H1 (cell line): Measurements from ENCODE around the gene WDR45B. TPM values are rescaled to one million over a fixed set of nuclear protein-coding genes. Genes with fewer than 3 reads are reported as not detected.

Experiments
- CTCF ChIA-PET: fragments of 300-600 bp; sonication (Branson Sonifier 250); formaldehyde crosslinking; loops from one replicate; lab custom pipeline; 2021; ENCODE audit not compliant: partially characterized antibody; lab: Charles Lee
- POLR2A ChIA-PET: fragments of 300-600 bp; sonication (Branson Sonifier 250); formaldehyde crosslinking; loops from one replicate; lab custom pipeline; 2021; ENCODE audit warnings: inconsistent platforms; ENCODE audit not compliant: partially characterized antibody; lab: Charles Lee
- DNase-seq, 2 experiments: peaks; one replicate each; pipeline versions ENCODE4 v3.0.0 to v3.0.0-alpha.2; 2010 to 2022; ENCODE audit warnings: low spot score in 2 of 2, low read depth in 1 of 2, mixed read lengths in 1 of 2
- FAIRE-seq: peaks from 2 replicates; lab custom pipeline; 2011; peaks lifted over from hg19 to GRCh38; lab: Jason Lieb, UNC
- H2AFZ ChIP-seq: 2 replicates; pipeline ENCODE4 v1.8.1; 2012; ENCODE audit warnings: low read length, inconsistent platforms
- H2AK5ac ChIP-seq: 2 replicates; pipeline ENCODE4 v1.6.1; 2013; ENCODE audit warnings: low read depth, low read length
- H2BK120ac ChIP-seq: replicated peaks from 2 replicates; pipeline ENCODE3; 2013; ENCODE audit warnings: low read depth, low read length, inconsistent platforms
- H2BK12ac ChIP-seq: 2 replicates; pipeline ENCODE4 v1.6.1; 2013; ENCODE audit warnings: low read depth, low read length
- H2BK15ac ChIP-seq: 2 replicates; pipeline ENCODE4 v1.6.1; 2013; ENCODE audit warnings: low read length
- H2BK20ac ChIP-seq: 2 replicates; pipeline ENCODE4 v1.6.1; 2013; ENCODE audit warnings: low read length
- H2BK5ac ChIP-seq: 2 replicates; pipeline ENCODE4 v1.6.1; 2013; ENCODE audit warnings: low read depth, low read length
- H3K14ac ChIP-seq: 2 replicates; pipeline ENCODE4 v1.6.1; 2013; ENCODE audit warnings: inconsistent platforms; ENCODE audit not compliant: insufficient read length
- H3K18ac ChIP-seq: 2 replicates; pipeline ENCODE4 v1.6.1; 2013; ENCODE audit warnings: low read length; ENCODE audit errors: extremely low read depth
- H3K23ac ChIP-seq: 2 replicates; pipeline ENCODE4 v1.6.1; 2013; ENCODE audit warnings: inconsistent platforms; ENCODE audit not compliant: insufficient read length
- H3K23me2 ChIP-seq: 2 replicates; pipeline ENCODE4 v1.6.1; 2013; ENCODE audit warnings: low read depth, low read length
- H3K27ac ChIP-seq: 2 replicates; pipeline ENCODE4 v1.6.1; 2011; ENCODE audit warnings: low read depth, low read length, inconsistent platforms
- H3K27me3 ChIP-seq, 4 experiments: replicated peaks in 1 of 4; 1 replicate in 1 of 4; 2 replicates in 3 of 4; pipeline versions ENCODE4 v1.6.1 to v1.8.1; 2011 to 2013; ENCODE audit warnings: low read length in 3 of 4, mild to moderate bottlenecking in 3 of 4, inconsistent platforms in 2 of 4, mixed read lengths in 2 of 4, moderate library complexity in 1 of 4; ENCODE audit not compliant: control insufficient read depth in 3 of 4, insufficient read depth in 3 of 4; ENCODE audit errors: extremely low read depth in 1 of 4
- H3K36me3 ChIP-seq, 4 experiments: 2 replicates each; pipeline versions ENCODE4 v1.6.1 to v1.8.1; 2011 to 2013; ENCODE audit warnings: mild to moderate bottlenecking in 4 of 4, low read length in 3 of 4, moderate library complexity in 2 of 4, control low read depth in 1 of 4, inconsistent platforms in 1 of 4; ENCODE audit not compliant: insufficient read depth in 4 of 4, control insufficient read depth in 2 of 4
- H3K4ac ChIP-seq: replicated peaks from 2 replicates; pipeline ENCODE3; 2013; ENCODE audit warnings: low read length, low read depth, mixed read lengths, inconsistent platforms; ENCODE audit not compliant: insufficient read length
- H3K4me1 ChIP-seq, 4 experiments: replicated peaks in 1 of 4; 1 replicate in 1 of 4; 2 replicates in 3 of 4; pipeline versions ENCODE4 v1.6.1 to v1.8.1; 2011 to 2013; ENCODE audit warnings: low read length in 3 of 4, inconsistent platforms in 2 of 4, mixed read lengths in 1 of 4; ENCODE audit not compliant: insufficient read depth in 4 of 4, control insufficient read depth in 3 of 4
- H3K4me2 ChIP-seq, 2 experiments: 2 replicates each; pipeline versions ENCODE4 v1.6.1 to v1.8.1; 2011 to 2013; ENCODE audit warnings: low read depth in 2 of 2, low read length in 2 of 2, control low read depth in 1 of 2, inconsistent platforms in 1 of 2, mild to moderate bottlenecking in 1 of 2; ENCODE audit not compliant: insufficient read depth in 1 of 2
- H3K4me3 ChIP-seq, 4 experiments: fragments of 200-600, 300-600 bp in 1 of 4; sonication (generic), shearing (Covaris generic), sonication (Bioruptor Twin) in 1 of 4; 2 replicates each; pipeline versions ENCODE4 v1.5.1 to v1.8.1; 2011 to 2016; ENCODE audit warnings: low read length in 4 of 4, low read depth in 3 of 4, control low read depth in 2 of 4, inconsistent platforms in 2 of 4, mild to moderate bottlenecking in 2 of 4, mixed read lengths in 1 of 4, moderate library complexity in 1 of 4; ENCODE audit not compliant: insufficient read depth in 2 of 4; ENCODE audit errors: extremely low read depth in 1 of 4
- H3K56ac ChIP-seq: replicated peaks from 2 replicates; pipeline ENCODE3; 2013; ENCODE audit warnings: low read depth, mild to moderate bottlenecking, mixed read lengths, low read length, inconsistent platforms; ENCODE audit not compliant: insufficient read length
- H3K79me1 ChIP-seq: 2 replicates; pipeline ENCODE4 v1.6.1; 2013; ENCODE audit warnings: low read depth, low read length, control low read depth
- H3K79me2 ChIP-seq, 2 experiments: 2 replicates each; pipeline versions ENCODE4 v1.6.1 to v1.8.1; 2012 to 2013; ENCODE audit warnings: low read length in 2 of 2, mild to moderate bottlenecking in 2 of 2, inconsistent platforms in 1 of 2; ENCODE audit not compliant: insufficient read depth in 2 of 2, control insufficient read depth in 1 of 2
- H3K9ac ChIP-seq, 4 experiments: replicated peaks in 1 of 4; 1 replicate in 1 of 4; 2 replicates in 3 of 4; pipeline versions ENCODE4 v1.6.1 to v1.8.1; 2011 to 2013; ENCODE audit warnings: low read depth in 3 of 4, low read length in 3 of 4, control low read depth in 2 of 4, mild to moderate bottlenecking in 2 of 4, moderate library complexity in 2 of 4, inconsistent platforms in 1 of 4; ENCODE audit errors: extremely low read depth in 1 of 4
- H3K9me3 ChIP-seq, 2 experiments: 2 replicates each; pipeline versions ENCODE4 v1.6.1 to v1.8.1; 2012 to 2013; ENCODE audit warnings: mild to moderate bottlenecking in 2 of 2, moderate library complexity in 2 of 2, control low read depth in 1 of 2, inconsistent platforms in 1 of 2, low read depth in 1 of 2, low read length in 1 of 2, mixed read lengths in 1 of 2; ENCODE audit not compliant: insufficient read depth in 2 of 2
- H4K20me1 ChIP-seq, 2 experiments: replicated peaks in 1 of 2; 2 replicates each; pipeline versions ENCODE3 to v1.8.1; 2011 to 2013; ENCODE audit warnings: inconsistent platforms in 2 of 2, low read length in 2 of 2, mild to moderate bottlenecking in 1 of 2; ENCODE audit not compliant: insufficient read depth in 2 of 2, control insufficient read depth in 1 of 2
- H4K5ac ChIP-seq: 2 replicates; pipeline ENCODE4 v1.6.1; 2013; ENCODE audit warnings: low read length, low read depth, mixed read lengths, inconsistent platforms; ENCODE audit not compliant: insufficient read length
- H4K8ac ChIP-seq: 2 replicates; pipeline ENCODE4 v1.8.0; 2013; ENCODE audit warnings: mild to moderate bottlenecking, moderate library complexity, low read length, inconsistent platforms; ENCODE audit not compliant: insufficient read depth; ENCODE audit errors: extremely low read depth
- H4K91ac ChIP-seq: replicated peaks from 2 replicates; pipeline ENCODE3; 2013; ENCODE audit warnings: low read length, mixed read lengths, inconsistent platforms; ENCODE audit not compliant: insufficient read length
- ATF3 ChIP-seq: IDR thresholded peaks from 2 replicates; pipeline ENCODE4 v1.6.1; 2011; ENCODE audit warnings: low read depth, mild to moderate bottlenecking, low read length; ENCODE audit not compliant: insufficient read depth
- BACH1 ChIP-seq: IDR thresholded peaks from 2 replicates; pipeline ENCODE4 v1.6.1; 2012; ENCODE audit warnings: low read length, improper control_type of control experiment
- BCL11A ChIP-seq, 2 experiments: IDR thresholded peaks; one replicate each; pipeline ENCODE4 v1.6.1; 2011; ENCODE audit warnings: low read depth in 2 of 2, low read length in 2 of 2, mild to moderate bottlenecking in 2 of 2
- CHD2 ChIP-seq: IDR thresholded peaks from 2 replicates; pipeline ENCODE4 v1.6.1; 2012; ENCODE audit warnings: low read length, improper control_type of control experiment
- CTBP2 ChIP-seq: IDR thresholded peaks from 2 replicates; pipeline ENCODE4 v1.7.0; 2011; ENCODE audit warnings: borderline replicate concordance, mild to moderate bottlenecking, moderate library complexity, mixed read lengths, low read length; ENCODE audit not compliant: insufficient read depth, insufficient read length
- EGR1 ChIP-seq: IDR thresholded peaks from 2 replicates; pipeline ENCODE4 v1.6.1; 2011; ENCODE audit warnings: low read depth, low read length, borderline replicate concordance
- GABPA ChIP-seq: IDR thresholded peaks from 2 replicates; pipeline ENCODE4 v1.6.1; 2011; ENCODE audit warnings: mild to moderate bottlenecking, low read length, moderate library complexity, borderline replicate concordance; ENCODE audit not compliant: insufficient read depth
- GTF2F1 ChIP-seq: IDR thresholded peaks from 2 replicates; pipeline ENCODE4 v1.6.1; 2012; ENCODE audit warnings: low read depth, low read length, improper control_type of control experiment, borderline replicate concordance
- POLR2A ChIP-seq, 2 experiments: IDR thresholded peaks; 1 replicate in 1 of 2; 2 replicates in 1 of 2; pipeline ENCODE4 v1.6.1; 2011; ENCODE audit warnings: low read depth in 2 of 2, low read length in 2 of 2, mild to moderate bottlenecking in 2 of 2; ENCODE audit errors: control extremely low read depth in 1 of 2
- POLR2AphosphoS5 ChIP-seq: IDR thresholded peaks from 2 replicates; pipeline ENCODE4 v1.6.1; 2011; ENCODE audit warnings: low read depth, low read length
- RFX5 ChIP-seq: IDR thresholded peaks from 2 replicates; pipeline ENCODE4 v1.6.1; 2011; ENCODE audit warnings: low read depth, low read length, improper control_type of control experiment, borderline replicate concordance
- SIX5 ChIP-seq: IDR thresholded peaks from 2 replicates; pipeline ENCODE4 v1.6.1; 2011; ENCODE audit warnings: mild to moderate bottlenecking, low read depth, low read length
- SRF ChIP-seq: IDR thresholded peaks from 2 replicates; pipeline ENCODE4 v1.6.1; 2011; ENCODE audit warnings: mild to moderate bottlenecking, low read depth, low read length, moderate library complexity
- SUZ12 ChIP-seq: fragments of 200-600 bp; sonication (generic); IDR thresholded peaks from 2 replicates; pipeline ENCODE4 v1.6.1; 2012; ENCODE audit warnings: mild to moderate bottlenecking, inconsistent platforms, low read length, moderate library complexity, mixed read lengths
- YY1 ChIP-seq: IDR thresholded peaks from 2 replicates; pipeline ENCODE4 v1.6.1; 2011; ENCODE audit warnings: low read depth, mild to moderate bottlenecking, low read length
- WGBS, 2 experiments: shearing (Covaris generic) in 1 of 2; methylation state at CpG; one replicate each; pipeline versions ENCODE4 v1.1.6 to v1.1.7; 2013 to 2015; ENCODE audit warnings: low lambda C conversion rate in 2 of 2, mixed read lengths in 2 of 2, inconsistent platforms in 1 of 2, low coverage in 1 of 2, missing lambda C conversion rate in 1 of 2; ENCODE audit not compliant: insufficient replicate concordance in 2 of 2, insufficient coverage in 1 of 2, insufficient read length in 1 of 2; ENCODE audit errors: extremely low coverage in 1 of 2, missing lambda C conversion rate in 1 of 2; 5-methylcytosine and 5-hydroxymethylcytosine counted together
- polyA plus RNA-seq, 7 experiments: library from polyadenylated mRNA; depleted of rRNA in 3 of 7; stranded (reverse) in 5 of 7; unstranded in 2 of 7; fragments of >200 nt in 5 of 7; fragments of 200-250 nt in 2 of 7; gene quantifications; 1 replicate in 5 of 7; 2 replicates in 1 of 7; 4 replicates in 1 of 7; pipeline versions ENCODE4 v1.2.1 to v1.2.3, GENCODE V29; 2011 to 2013; ENCODE audit warnings: missing spikeins in 2 of 7, mixed read lengths in 2 of 7
- total RNA-seq: library from RNA; stranded (reverse); fragmentation: NEBNext Ultra II Directional; extraction: Animal tissue kit (Norgen Biotek cat#: 25700); gene quantifications from 2 replicates; pipeline ENCODE4 v1.2.1, GENCODE V29; 2021

Gene WDR45B
- total and polyA plus RNA-seq, 2 of the 8 experiments (the other 6 are each of a cell fraction or from before 2014, with no cell fraction given), result 82.0 to 100 TPM

- no peak for DNase-seq
- Histone ChIP-seq H3K18ac (no peak overlapping the region), H2BK120ac (no peak overlapping the region), H4K91ac (no peak overlapping the region), H2AK5ac (no peak overlapping the region), H3K4me3 (no peak overlapping the region), H3K9me3 (no peaks in the 10 kb centered on the region), H4K20me1 (peaks cover 4 to 21% of the 10 kb centered on the region in 2 experiments), H2BK15ac (no peak overlapping the region), H2BK5ac (no peak overlapping the region), H3K9ac (no peak overlapping the region), H3K23ac (no peak overlapping the region), H4K8ac (no peak overlapping the region), H3K4me1 (no peaks in the 10 kb centered on the region), H3K23me2 (no peaks in the 10 kb centered on the region; the same call in 1 of the 2 replicates), H3K14ac (no peak overlapping the region), H3K27ac (no peak overlapping the region), H2BK12ac (no peak overlapping the region), H3K79me1 (peaks cover 13% of the 10 kb centered on the region), H2BK20ac (no peak overlapping the region), H3K36me3 (peaks cover 5 to 27% (median 7%) of the 10 kb centered on the region in 4 experiments; a peak in 7 of 8 replicates), H2AFZ (no peak overlapping the region), H3K4me2 (no peak overlapping the region), H3K56ac (no peak overlapping the region), H3K79me2 (peaks cover 4 to 57% of the 10 kb centered on the region in 2 experiments; a peak in 3 of 4 replicates), H3K4ac (no peak overlapping the region), H4K5ac (no peak overlapping the region), H3K27me3 (no peaks in the 10 kb centered on the region)
- WGBS, 2 experiments, result 73% methylated on average over 6 of the region's 6 CpGs; no CpG with 5 or more reads in 1 of the 2 experiments
- no peak for FAIRE-seq
- POLR2A ChIA-PET, result interaction anchor here (0.7 kb wide), 1 partner anchor 10 kb away, joined by 3 read pairs; no protein-coding TSS in a partner anchor
- CTCF ChIA-PET, result interaction anchor here (4.3 kb wide), 1 partner anchor 15 kb away, joined by 18 read pairs; no protein-coding TSS in a partner anchor
- TF ChIP-seq BCL11A (IDR thresholded peaks at IDR 0.05; ENCODE audit: low read depth in 2 of 2, low read length in 2 of 2) (no peak), CHD2 (no peak), SUZ12 (no peak), POLR2AphosphoS5 (no peak), YY1 (no peak), ATF3 (no peak), SRF (no peak), GTF2F1 (no peak), GABPA (no peak), SIX5 (no peak), RFX5 (no peak), CTBP2 (no peak), EGR1 (no peak), BACH1 (no peak), POLR2A (IDR thresholded peaks at IDR 0.05; ENCODE audit: control extremely low read depth in 1 of 2, low read depth in 2 of 2, low read length in 2 of 2) (no peak)
Measured at GRCh38 chr17:82631544-82631943, 16.7 kb downstream of the WDR45B start.
